ENCODE data around the gene MAP1LC3B.

Gene MAP1LC3B

DNA sequence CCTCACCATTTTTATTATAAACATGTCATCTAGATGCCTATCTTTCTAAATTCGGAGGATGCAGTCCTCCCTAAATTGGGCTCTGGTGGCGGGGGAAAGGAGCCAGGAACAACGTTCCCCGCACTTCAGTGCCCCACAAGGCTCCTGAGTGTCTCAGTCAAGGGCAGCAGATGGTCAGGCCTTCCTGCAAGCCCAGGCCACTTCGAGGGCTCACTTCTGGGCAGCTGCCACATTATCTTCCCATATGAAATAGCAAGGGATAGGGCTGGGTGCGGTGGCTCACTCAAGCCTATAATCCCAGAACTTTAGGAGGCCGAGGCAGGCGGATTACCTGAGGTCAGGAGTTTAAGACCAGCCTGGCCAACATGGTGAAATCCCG is 40.8 kb upstream of the MAP1LC3B start:
- no peak for DNase-seq (ENCODE audit: low spot score)
- TF ChIP-seq, protein P1, sequence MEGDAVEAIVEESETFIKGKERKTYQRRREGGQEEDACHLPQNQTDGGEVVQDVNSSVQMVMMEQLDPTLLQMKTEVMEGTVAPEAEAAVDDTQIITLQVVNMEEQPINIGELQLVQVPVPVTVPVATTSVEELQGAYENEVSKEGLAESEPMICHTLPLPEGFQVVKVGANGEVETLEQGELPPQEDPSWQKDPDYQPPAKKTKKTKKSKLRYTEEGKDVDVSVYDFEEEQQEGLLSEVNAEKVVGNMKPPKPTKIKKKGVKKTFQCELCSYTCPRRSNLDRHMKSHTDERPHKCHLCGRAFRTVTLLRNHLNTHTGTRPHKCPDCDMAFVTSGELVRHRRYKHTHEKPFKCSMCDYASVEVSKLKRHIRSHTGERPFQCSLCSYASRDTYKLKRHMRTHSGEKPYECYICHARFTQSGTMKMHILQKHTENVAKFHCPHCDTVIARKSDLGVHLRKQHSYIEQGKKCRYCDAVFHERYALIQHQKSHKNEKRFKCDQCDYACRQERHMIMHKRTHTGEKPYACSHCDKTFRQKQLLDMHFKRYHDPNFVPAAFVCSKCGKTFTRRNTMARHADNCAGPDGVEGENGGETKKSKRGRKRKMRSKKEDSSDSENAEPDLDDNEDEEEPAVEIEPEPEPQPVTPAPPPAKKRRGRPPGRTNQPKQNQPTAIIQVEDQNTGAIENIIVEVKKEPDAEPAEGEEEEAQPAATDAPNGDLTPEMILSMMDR (IDR thresholded peaks at IDR 0.05; ENCODE audit: extremely low read depth, missing control alignments): no peak

DNA sequence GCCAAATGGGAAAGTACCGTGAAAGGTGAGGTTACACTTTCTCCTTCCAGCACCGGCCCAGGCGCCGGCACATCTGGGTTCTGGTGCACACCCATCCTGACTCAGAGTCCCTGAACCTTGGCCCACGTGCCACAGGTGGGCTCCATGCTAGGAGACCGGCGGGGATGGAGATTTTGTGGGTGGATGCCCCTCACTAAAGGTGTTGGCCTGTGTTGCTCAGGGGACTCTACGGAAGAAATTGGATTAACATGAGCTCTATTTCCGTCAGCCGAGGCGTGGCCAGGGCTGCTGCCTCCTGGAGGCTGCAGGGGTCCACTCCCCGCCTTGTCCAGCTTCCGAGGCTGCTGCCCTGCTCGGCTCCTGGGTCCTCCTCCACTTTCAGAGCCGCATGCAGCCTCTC is 39.3 kb upstream of the MAP1LC3B start:
- TF ChIP-seq, protein P1 (IDR thresholded peaks at IDR 0.05; ENCODE audit: extremely low read depth, missing control alignments): no peak
- DNase-seq (ENCODE audit: low spot score): no peak

DNA sequence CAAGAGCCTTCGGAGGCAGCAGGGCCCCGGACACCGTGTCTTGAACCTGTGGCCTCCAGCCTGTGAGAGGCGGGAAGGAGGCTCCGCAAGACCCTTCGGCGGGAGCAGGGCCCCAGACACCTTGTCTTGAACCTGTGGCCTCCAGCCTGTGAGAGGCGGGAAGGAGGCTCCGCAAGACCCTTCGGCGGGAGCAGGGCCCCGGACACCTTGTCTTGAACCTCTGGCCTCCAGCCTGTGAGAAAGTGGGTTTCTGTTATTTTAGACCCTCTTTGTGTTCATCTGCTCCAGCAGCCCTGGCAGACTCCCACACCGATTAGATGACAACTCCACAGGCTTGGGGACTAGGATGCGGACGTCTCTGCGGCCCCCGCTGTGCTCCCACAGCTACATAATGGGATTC is 38.5 kb upstream of the MAP1LC3B start:
- TF ChIP-seq, protein P1 (IDR thresholded peaks at IDR 0.05; ENCODE audit: extremely low read depth, missing control alignments): no peak
- no peak for DNase-seq (ENCODE audit: low spot score)

DNA sequence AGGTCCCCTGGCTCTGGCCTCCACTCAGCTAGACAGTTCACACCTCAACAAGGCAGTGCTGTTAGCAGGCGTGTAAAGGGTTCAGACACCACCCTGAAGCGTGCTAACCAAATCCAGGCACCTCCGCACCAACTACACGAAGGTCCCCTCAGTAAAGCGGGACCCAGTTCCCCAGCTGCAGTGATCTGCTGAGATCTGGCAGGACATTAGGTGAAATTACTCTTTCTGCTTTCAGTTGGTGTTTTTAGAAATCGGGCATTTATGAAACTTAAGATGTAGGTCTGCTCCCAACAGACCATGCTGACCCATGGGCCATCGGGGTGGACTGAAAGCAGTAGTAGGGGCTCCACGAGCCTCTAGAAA is 35.7 kb upstream of the MAP1LC3B start:
- TF ChIP-seq, protein P1 (IDR thresholded peaks at IDR 0.05; ENCODE audit: extremely low read depth, missing control alignments): no peak
- DNase-seq (ENCODE audit: low spot score): no peak

DNA sequence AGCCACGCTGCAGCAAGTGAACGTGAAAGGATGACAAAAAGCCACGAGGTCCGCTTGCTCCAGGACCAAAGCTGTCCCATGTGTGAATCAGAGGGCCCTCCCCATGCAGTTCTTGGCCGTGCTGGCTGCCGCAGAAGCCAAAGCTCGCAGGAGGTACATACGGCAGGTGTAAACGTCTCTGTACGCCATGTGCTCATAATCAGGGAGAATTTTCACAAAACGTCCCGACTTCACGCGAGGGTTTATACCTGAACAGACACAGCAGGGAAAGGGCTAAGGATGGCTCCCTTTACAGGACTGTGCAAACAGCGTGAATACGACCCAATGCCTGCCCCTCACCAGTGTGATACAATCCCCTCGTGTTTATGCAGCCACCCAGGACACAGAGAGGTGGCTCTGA is 33.9 kb upstream of the MAP1LC3B start:
- no peak for DNase-seq (ENCODE audit: low spot score)
- TF ChIP-seq, protein P1 (IDR thresholded peaks at IDR 0.05; ENCODE audit: extremely low read depth, missing control alignments): no peak

DNA sequence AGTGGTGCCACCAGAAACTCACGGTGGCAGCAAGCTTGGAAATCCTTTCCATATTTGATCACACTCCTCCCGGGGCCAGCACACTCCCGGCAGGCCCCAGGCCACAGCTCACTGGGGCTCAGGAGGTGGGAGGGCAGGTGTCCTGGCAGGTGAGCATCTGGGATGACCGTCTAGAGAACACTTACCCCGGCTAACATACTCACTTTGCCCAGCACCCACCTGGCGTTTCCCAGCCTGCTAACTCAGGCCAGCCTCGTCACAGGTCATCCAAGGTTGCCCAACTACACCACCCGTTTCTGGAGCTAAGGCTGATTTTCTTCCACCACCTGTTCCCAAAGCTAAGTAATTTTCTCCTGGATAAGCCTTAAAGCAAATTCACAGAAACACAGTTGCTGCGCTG is 33.4 kb upstream of the MAP1LC3B start:
- DNase-seq (ENCODE audit: low spot score): no peak
- TF ChIP-seq, protein P1 (IDR thresholded peaks at IDR 0.05; ENCODE audit: extremely low read depth, missing control alignments): no peak

DNA sequence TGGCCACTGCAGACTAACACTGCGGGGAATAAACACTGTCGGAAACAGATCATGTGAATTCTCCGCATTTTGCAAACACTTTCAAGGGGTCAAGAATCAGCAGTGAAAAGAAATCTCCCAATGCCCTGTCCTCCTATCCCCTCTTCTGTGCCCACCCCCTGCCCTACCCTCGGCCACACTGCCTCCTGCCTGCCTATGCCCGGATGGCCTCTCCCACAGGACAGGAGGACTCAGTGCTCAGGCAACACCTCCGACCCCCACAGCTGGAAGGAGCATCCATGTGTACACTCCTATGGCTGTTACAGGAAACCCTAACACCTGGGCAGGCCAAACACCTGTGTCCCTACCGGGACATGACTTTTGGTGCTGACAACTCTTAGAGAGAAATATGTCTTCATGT is 33.0 kb upstream of the MAP1LC3B start:
- TF ChIP-seq, protein P1 (IDR thresholded peaks at IDR 0.05; ENCODE audit: extremely low read depth, missing control alignments): no peak
- DNase-seq (ENCODE audit: low spot score): no peak

Data from GM20000 (cell line).